ENCODE measurements around the gene RECQL5. TPM values are rescaled to one million over a fixed set of nuclear protein-coding genes. Genes with fewer than 3 reads are reported as not detected.

The RECQL5 gene
- polyA plus RNA-seq, 1 donor from 2014 or later = 9.6 TPM

DNA sequence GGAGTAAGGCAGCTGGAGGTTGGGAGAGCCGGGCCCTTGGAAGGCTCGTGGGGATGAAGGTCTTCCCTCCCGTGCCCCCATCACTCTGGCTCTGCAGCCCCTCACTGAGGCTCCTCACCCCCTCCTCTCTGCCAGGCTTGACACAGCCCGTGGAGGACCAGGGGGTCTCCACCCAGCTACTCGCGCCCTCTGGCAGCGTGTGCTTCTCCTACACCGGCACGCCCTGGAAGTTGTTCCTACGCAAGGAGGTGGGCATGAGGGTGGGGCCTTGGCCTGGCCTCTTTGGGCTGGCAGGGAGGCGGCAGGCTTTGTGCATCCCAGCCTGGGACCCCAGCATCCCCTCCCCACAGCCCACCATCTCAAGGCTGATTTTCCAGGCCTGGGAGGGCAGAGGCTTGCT, 49.3 kb downstream of the RECQL5 start:
- no peaks in the 10 kb centered on the region for H4K20me1 ChIP-seq (ENCODE audit: insufficient read depth)
- H3K79me2 ChIP-seq (replicated peaks; ENCODE audit: insufficient read depth, low read length) = no peaks in the 10 kb centered on the region
- TF ChIP-seq REST (IDR thresholded peaks at IDR 0.05; ENCODE audit: borderline replicate concordance) (no peak), MXI1 (conservative IDR thresholded peaks at IDR 0.05; ENCODE audit: poor library complexity, severe bottlenecking) (no peak), EP300 (conservative IDR thresholded peaks at IDR 0.05; ENCODE audit: poor library complexity, severe bottlenecking) (no peak), TAF1 (IDR thresholded peaks at IDR 0.05; ENCODE audit: low read depth) (no peak), SMC3 (conservative IDR thresholded peaks at IDR 0.05; ENCODE audit: poor library complexity) (no peak), RAD21 (conservative IDR thresholded peaks at IDR 0.05) (no peak)
- TF ChIP-seq, protein P1, sequence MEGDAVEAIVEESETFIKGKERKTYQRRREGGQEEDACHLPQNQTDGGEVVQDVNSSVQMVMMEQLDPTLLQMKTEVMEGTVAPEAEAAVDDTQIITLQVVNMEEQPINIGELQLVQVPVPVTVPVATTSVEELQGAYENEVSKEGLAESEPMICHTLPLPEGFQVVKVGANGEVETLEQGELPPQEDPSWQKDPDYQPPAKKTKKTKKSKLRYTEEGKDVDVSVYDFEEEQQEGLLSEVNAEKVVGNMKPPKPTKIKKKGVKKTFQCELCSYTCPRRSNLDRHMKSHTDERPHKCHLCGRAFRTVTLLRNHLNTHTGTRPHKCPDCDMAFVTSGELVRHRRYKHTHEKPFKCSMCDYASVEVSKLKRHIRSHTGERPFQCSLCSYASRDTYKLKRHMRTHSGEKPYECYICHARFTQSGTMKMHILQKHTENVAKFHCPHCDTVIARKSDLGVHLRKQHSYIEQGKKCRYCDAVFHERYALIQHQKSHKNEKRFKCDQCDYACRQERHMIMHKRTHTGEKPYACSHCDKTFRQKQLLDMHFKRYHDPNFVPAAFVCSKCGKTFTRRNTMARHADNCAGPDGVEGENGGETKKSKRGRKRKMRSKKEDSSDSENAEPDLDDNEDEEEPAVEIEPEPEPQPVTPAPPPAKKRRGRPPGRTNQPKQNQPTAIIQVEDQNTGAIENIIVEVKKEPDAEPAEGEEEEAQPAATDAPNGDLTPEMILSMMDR (IDR thresholded peaks at IDR 0.05; ENCODE audit: poor library complexity, severe bottlenecking) = no peak
- H3K9me3 ChIP-seq (ENCODE audit: low read length) = no peaks in the 10 kb centered on the region
- H3K9me2 ChIP-seq (ENCODE audit: insufficient read depth, low read length) = no peaks in the 10 kb centered on the region
- no peaks in the 10 kb centered on the region for H3F3A ChIP-seq (ENCODE audit: insufficient read depth, low read length, poor library complexity, severe bottlenecking)
- no peak overlapping the region for H3K4me2 ChIP-seq (ENCODE audit: low read length)
- H3K36me3 ChIP-seq (ENCODE audit: insufficient read depth, low read length) = no peaks in the 10 kb centered on the region
- no peak overlapping the region for H3K4me3 ChIP-seq (ENCODE audit: low read length)
- H3K27me3 ChIP-seq (ENCODE audit: insufficient read depth, low read depth, low read length) = no peaks in the 10 kb centered on the region
- H2AFZ ChIP-seq (ENCODE audit: low read depth, low read length) = no peak overlapping the region
- H3K27ac ChIP-seq (ENCODE audit: low read length) = no peak overlapping the region
- no peak overlapping the region for H3K9ac ChIP-seq (ENCODE audit: low read length)

GRCh38 chr17:75617218-75617617, 49.7 kb downstream of the RECQL5 start:
- no peaks in the 10 kb centered on the region for H3K9me2 ChIP-seq (ENCODE audit: insufficient read depth, low read length)
- no peak overlapping the region for H3K9ac ChIP-seq (ENCODE audit: low read length)
- H3K79me2 ChIP-seq (replicated peaks; ENCODE audit: insufficient read depth, low read length) = no peaks in the 10 kb centered on the region
- no peaks in the 10 kb centered on the region for H4K20me1 ChIP-seq (ENCODE audit: insufficient read depth)
- H3K36me3 ChIP-seq (ENCODE audit: insufficient read depth, low read length) = no peaks in the 10 kb centered on the region
- H3K4me2 ChIP-seq (ENCODE audit: low read length) = no peak overlapping the region
- no peaks in the 10 kb centered on the region for H3K27me3 ChIP-seq (ENCODE audit: insufficient read depth, low read depth, low read length)
- H3F3A ChIP-seq (ENCODE audit: insufficient read depth, low read length, poor library complexity, severe bottlenecking) = no peaks in the 10 kb centered on the region
- TF ChIP-seq EP300 (conservative IDR thresholded peaks at IDR 0.05; ENCODE audit: poor library complexity, severe bottlenecking) (no peak), EZH2 (IDR thresholded peaks at IDR 0.05; ENCODE audit: borderline replicate concordance, insufficient read depth, low read length, poor library complexity, severe bottlenecking) (no peak), REST (IDR thresholded peaks at IDR 0.05; ENCODE audit: borderline replicate concordance) (no peak), TAF1 (IDR thresholded peaks at IDR 0.05; ENCODE audit: low read depth) (no peak), RAD21 (conservative IDR thresholded peaks at IDR 0.05) (no peak)
- TF ChIP-seq, protein P1 (IDR thresholded peaks at IDR 0.05; ENCODE audit: poor library complexity, severe bottlenecking) = no peak
- no peak overlapping the region for H3K4me3 ChIP-seq (ENCODE audit: low read length)
- H3K27ac ChIP-seq (ENCODE audit: low read length) = no peak overlapping the region
- no peak overlapping the region for H2AFZ ChIP-seq (ENCODE audit: low read depth, low read length)
- H3K9me3 ChIP-seq (ENCODE audit: low read length) = no peaks in the 10 kb centered on the region

All from neural cell (in vitro differentiated cells).